EH (cell line): ENCODE data around the gene ZGLP1.
"Not testable (repeated sequence)": the region's sequence is repeated elsewhere in the genome, so short reads cannot be mapped to it uniquely, and the experiment has no call there.

Experiments used
- DNase-seq: peaks from one replicate; pipeline ENCODE4 v3.0.0-alpha.2; 2015; ENCODE audit warnings: low read depth

ZGLP1 gene

DNA sequence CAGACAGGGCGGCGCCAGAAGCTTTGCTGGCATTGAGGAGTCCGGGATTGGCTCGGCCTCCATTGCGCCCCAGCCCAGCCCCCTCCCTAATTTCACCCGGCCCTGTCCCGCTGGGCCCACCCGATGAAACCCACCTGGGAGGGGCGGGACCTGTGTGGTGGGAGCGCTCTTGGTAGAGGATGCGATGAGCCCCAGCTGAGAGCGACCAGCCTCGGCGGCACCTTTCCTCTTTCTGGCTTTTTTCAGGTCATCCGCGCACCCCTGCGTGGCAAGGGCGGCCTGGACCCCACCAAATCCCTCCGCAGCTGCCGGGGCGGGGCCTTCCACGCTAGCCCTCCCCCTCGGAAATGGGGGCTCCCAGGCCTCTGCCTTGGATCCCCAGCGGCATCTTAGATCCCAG lies at the start of gene ZGLP1:
Gene ZGLP1 (minus strand): TSS at position 393 of the 400 bp plus-strand sequence.
- no peak for DNase-seq

DNA sequence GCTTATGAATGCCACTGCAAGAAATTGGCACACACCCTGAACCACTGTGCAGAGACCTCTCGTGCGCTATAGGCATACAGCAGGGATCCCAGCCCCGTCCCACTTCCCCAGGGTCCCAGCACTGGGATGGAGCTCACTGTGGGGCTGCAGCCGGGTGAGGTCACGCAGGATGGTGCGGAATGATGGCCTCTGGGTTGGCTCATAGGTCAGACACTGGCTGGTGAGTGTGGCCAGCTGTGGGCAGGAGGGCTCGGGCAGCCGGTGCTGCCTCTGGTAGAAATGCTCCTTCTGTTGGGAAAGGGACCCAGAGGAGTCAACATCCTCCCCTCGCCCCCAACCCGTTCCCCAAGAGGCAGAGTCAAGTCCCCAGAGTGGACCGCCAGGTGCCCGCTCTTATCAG lies 46.8 kb upstream of the ZGLP1 start:
- DNase-seq = no peak

DNA sequence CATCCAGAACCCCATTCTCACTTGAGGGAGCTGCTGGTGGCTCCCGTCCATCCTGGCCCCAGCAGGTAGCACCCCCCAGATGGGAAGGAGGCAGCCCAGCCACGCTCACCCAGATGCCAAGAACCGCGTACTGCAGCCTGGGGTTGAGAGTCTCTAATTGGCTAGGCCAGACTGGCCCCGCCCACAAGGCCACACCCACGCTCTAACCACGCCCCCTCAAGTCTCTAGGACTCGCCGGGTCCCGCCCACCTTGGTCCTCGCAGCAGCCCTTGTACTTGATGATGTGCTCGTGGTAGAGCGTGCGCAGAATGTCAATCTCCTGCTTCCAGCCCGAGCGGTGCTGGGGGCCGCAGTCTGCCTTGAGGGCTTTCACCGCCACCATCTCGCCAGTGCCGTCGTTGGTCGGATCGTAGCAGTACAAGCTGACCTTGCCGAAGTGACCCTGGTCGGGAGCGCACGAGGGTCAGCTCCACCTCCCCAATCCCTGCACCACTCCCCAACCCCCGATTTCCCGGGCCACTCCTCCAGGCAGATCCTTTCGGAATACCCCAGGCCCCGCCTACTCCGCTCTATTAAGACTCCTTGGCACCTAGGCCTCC lies 44.3 kb upstream of the ZGLP1 start:
- DNase-seq = peak; percentile 19

DNA sequence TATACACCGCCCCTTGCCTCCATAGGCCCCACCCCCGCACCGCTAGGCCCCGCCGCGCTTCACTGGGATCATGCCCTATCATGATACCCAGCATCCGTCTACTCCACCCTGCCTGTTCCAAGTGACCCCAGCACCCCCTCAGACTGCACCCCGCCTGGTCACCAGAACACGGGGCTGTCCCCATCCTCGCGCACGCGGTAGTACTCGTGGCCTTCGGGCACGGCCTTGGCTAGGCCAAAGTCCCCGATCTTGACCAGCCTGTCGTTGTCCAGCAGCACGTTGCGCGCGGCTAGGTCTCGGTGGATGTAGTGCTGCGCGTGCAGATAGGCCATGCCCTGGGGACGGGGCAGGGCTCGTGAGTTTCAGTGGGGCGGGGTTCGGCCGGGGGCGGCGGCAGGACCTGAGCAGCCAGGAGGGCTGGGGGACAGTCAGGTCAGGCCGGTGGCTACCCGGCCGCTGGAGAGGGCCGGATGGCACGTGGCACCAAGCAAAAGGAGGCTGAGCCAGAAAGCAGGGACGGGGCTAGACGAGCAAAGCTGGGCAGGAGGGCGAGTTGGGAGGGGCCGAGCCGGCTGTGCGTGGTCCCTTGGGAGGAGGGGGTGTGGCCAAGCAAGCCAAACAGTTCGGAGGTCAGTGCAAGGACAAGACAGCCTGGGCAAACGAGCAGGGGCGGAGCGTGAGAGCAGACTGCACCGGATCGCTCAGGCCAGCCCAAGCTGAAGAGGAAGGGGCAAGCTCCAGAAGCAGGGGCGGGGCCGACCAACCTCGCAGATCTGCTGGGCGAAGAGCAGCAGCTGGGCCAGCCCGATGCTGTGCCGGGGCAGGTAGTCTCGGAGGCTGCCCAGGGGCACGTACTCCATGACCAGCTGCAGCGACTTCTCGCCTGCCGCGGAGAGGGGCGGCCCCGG lies 43.4 kb upstream of the ZGLP1 start:
- no peak for DNase-seq

DNA sequence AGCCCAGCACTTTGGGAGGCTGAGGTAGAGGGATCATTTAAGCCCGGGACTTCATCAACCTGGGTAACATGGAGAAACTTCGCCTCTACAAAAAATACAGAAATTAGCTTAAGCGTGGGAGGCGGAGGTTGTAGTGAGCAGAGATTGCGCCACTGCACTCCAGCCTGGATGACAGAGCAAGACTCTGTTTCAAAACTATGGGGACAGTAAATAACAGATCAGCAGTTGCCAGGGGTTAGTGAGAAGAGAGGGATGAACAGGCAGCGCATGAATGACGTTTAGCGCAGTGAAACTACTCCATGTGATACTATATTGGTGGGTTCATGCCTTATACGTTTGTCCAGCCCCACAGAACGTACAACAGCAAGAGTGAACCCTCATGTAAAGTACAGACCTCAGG lies 36.9 kb upstream of the ZGLP1 start:
- DNase-seq = peak; percentile 19

DNA sequence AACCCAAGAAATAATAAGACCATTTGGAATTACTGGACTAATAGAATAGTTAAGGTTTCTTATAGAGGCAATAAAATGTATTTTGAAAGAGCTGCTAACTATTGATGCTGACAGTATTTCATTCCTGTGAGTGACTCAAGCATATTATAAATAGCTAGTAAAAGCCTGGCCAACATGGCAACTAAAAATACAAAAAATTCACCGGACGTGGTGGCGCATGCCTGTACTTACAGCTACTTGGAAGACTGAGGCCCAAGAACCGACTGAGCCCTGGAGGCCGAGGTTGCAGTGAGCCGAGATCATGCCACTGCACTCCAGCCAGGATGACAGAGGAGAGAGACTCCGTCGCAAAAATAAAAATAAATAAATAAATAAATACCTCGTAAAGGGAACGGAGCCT lies 35.2 kb upstream of the ZGLP1 start:
- peak; percentile 87 for DNase-seq

DNA sequence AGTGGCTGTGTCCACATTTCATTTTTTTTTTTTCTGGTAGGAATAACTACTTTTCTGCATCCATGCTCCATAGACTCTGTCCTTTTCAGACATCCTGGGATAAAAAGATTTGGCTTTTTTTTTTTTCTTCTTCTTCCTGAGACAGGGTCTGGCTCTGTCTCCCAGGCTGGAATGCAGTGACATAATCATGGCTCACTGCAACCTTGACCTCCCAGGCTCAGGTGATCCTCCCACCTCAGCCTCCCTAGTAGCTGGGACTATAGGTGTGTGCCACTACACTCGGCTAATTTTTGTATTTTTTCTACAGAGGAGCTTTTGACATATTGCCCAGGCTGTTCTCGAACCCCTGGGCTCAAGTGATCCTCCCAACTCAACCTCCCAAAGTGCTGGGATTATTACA lies 33.9 kb upstream of the ZGLP1 start:
- DNase-seq = peak; percentile 5

DNA sequence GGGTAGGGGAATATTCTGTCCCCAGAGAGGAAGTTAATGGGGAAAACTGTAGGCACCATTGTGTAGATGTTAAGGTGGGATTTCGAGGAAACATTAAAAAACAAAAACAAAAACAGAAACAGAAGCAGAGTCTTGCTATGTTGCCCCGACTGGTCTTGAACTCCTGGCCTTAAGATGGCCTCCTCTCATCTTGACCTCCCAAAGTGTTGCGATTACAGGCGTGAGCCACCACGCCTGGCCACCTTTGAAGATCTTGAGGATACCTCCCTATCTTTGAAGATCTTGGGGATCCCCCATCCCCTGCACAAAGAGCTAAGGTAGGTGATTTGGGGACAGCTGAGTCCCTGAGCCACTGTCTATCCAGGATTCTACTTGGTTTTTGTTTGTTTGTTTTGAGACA lies 30.4 kb upstream of the ZGLP1 start:
- no peak for DNase-seq

DNA sequence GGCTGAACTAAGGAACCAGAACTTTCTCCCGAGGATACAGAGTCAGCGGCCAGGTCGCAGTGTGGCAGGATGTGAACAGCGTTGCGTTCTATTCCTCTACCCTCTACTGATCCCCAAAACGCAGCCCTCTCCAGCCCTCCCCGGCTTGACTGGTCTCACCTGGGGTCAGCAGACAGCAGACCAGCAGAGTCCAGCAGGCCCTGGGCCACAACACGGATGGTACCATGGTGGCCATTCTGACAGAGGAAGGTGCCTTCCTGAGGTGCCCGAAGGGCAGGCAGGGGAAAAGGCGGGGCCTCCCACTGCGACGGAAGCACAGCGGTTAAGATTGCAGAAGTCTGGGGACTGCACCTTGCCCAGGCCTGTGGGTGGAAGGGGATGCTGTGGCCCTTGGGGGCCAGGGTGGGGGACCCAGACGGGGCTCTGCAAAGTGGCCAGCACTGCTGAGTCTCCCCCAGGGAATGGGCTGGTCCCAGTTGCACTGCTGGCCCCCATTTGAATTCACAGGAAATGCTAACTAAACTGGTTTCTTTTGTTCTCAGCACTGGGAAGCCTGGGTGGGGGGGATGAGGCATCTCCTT lies 29.9 kb upstream of the ZGLP1 start, which contains the start of gene ICAM3:
Gene ICAM3 (minus strand): TSS at position 245 of the 581 bp plus-strand sequence. CDS start 10 bp downstream, at position 235.
- DNase-seq = no peak

DNA sequence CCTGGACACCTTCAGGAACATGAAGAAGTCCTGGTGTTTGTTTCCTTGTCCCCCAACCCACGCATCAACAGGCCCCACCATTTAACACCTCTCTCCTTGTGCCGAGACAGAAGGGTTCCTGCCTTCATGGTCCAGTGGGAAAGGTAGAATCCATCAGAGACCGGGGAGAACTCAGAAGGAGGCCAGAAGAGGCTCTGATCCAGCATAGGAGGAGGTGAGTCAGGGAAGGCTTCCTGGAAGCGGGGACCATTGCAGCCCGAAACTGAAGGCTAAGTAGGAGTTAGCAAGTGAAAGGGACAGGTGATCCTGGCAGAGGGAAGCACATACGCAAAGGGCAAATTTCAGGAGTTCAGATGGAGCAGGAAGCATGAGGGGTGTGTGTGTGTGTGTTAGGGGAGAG lies 29.3 kb upstream of the ZGLP1 start:
- no peak for DNase-seq

DNA sequence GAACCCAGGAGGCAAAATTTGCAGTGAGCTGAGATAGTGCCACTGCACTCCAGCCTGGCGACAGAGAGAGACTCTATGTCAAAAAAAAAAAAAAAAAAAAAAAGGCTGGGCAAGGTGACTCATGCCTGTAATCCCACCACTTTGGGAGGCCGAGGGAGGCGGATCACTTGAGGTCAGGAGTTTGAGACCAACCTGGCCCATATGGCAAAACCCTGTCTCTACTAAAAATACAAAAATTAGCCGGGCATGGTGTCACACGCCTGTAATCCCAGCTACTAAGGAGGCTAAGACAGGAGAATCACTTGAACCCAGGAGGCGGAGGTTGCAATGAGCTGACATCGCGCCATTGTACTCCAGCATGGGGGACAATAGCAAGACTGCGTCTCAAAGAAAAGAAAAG lies 27.1 kb upstream of the ZGLP1 start:
- DNase-seq = not testable (repeated sequence)

DNA sequence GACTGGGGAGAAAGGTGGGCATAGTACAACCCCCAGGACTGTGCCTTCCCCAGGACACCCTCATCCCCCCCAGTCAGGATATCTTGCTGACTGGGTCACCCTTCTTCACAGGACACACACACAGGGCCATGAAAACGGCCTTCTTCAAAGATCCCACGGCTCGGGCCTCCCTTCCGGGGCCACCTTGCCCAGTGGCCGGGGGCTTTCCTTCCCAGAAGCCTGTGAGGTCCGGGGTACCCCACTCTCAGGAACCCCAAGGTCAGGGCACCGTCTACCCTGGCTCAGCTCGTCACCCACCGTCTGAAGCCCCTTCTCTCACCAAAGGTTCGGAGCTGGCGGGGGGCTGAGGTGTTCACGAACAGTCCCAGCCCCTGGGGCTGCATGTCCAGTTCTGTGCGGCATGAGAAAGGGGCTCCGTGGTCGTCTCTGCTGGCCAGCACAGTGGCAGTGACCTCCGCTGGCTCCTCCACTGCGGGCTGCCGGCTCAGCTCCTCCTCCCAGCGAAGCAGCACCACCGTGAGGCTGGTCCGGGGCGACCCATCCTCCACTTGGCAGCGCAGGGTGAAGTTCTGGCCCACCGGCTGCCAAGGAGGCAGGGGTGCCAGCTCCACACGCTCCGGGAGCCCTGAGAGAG lies 25.9 kb upstream of the ZGLP1 start:
- no peak for DNase-seq

DNA sequence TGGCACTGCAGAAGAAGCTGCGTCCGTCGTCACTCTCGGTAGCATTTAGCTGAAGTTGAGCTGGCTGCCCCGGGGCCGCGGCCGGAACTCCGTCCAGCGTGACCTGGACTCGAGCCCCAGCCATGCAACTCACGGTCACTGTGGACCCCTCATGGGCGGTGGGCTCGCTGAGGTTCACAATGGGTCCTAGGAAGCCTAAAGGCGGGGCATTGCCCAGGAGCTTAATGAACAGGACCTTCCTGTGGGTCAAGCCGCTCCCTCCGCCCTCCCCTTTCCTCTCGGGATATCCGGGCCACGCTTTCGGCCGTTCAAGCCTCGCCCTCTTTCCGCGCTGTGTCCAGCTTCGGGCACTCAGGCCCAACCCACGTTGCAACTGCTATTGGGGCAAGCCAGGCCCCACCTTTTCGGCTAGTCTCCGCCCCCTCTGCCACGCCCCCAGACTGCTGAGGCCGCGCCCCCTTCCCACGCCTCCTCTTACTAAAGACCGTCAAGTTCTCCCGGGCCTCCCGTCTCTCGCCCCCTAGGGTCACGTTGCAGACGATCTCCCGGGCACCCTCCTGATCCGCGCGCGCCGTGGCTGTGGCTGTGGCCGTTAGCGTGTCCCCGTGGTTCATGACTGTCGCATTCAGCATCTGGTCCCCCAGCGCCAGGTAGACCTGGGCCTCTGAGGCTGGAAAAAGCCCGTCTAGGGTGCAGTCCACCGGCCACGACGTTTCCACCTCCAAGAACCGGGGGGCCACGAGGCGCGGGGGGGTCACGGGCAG lies 25.2 kb upstream of the ZGLP1 start:
- peak; percentile 97 for DNase-seq

DNA sequence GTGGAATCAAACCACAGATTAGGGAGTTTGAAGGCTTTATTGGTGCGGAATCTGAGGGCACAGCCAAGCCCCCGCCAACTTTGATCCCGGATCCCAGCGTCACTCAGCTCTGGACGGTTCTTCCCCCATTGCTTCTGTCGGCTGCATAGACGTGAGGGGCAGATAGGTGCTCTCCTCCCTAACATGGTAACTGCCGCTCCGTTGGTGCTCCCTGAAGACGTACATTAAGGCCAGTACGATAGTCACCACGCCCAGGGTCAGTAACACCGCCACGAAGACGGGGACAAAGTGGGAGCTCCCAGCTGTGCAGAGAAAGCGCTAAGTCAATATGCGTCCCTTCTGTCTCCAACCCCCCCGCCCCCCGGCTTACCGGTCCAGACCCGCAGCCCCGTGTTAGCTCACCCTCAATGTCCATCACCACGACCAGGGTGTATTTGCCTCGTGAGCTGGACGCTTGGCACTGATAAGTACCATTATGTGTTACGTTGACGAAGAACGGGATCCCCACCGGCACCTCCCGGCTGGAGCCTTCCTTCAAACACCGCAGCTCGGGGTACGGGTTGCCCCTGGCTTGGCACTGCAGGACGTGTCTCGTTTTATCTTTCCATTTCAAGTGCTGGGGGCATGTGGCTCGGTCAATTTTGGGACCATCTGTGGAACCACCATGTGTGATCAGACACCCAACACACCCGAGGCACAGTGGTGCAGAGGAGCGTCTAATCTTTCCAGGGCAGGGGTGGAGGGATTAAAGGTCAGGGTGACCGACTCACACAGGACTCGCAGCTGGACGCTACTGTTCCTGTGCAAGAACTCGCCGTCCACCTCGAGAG lies 24.4 kb upstream of the ZGLP1 start:
- peak; percentile 13 for DNase-seq

DNA sequence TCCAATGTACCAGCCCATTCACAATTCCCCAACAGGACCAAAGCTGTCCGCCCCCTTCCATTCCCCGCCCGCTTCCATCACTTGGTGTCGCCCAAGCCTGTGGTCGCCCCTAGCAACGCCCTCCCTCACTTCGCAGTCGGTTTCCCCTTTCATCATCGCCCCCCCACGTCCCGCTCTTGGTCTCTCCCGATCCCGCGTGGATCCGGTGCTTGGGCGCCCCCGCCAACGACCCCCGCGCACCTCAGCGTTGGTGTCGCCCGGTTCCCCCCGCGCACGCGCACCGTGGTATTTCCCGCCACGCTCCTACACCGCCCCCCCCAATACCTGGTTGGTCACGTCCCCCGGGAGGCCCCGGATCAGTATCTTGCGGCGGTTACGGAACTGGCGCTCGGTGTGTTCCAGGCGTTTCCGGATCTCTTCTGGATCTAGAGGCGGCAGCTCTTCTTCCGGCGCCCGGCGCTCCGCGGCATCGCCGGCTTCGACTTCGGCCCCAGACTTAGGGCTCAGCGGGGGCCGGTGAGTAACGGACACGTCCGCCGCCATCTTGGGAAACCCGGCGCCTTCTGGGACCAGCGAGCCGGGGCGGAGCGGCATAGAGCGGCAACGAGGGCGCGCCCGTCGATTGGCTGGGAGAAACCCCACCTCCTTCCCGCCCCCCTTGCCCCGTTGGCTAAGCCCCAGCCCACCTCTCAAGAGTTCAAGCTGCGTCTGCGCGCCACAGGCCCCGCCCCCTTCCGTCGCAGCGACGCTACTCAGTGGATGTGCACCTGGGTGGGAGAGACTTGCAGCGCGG lies 23.5 kb upstream of the ZGLP1 start, which contains the start of gene RAVER1:
Gene RAVER1 (minus strand): TSS at position 565 of the 793 bp plus-strand sequence. CDS start 22 bp downstream, at position 543.
- peak; percentile 98 for DNase-seq

DNA sequence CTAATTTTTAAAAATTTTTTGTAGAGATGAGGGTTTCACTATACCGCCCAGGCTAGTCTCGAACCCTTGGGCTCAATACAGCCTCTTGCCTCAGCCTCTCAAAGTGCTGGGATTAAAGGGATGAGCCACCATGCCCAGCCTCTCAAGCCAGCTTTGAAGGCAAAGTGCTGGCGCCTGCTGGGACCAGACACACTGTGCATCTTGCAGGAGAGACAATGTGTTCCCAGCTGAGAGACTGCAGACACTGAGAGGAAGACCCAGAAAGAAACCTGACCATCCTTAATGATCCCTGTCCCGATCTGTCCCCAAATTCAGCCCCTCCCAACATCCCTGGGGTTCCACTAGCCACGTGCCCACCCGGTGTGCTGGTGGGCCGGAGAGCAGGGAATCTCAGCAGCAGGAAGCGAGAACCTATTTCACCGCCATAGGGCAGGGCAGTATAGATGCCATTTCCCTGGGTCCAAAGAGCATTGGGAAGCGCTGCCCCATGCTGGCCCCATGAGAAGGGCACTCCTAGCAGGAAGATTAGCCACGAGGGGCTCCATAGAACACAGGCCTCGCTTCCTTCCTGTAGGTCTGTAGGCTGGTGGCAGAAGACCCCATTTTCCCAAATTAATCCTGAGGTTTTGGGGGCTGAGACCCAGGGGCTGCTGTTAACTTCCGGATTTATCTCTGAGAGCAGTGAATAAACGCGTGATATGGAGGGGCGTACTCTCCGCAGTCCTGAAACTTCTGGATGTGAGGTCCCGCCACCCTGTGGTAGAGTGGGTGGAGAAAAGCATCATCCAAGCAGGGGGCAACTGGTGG lies 22.7 kb upstream of the ZGLP1 start:
- no peak for DNase-seq

DNA sequence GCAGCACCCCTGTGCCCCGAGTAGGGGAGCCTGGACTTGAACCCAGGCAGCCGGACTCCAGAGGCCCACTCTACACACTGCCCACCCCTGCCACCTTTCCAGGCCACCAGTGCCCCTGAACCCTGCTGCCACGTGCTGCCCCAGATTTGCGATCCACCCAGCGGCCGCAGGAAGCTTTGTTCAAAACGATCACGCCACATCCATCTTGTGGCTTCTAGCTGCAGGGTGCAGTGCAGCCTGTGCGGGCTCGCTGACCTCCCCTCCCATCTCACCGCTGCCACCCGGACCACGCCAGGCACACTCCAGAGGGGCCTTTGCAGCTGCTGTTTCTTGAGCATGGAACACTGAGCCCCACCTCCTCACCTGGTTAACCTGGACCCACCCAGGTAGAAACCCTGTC lies 19.9 kb upstream of the ZGLP1 start:
- DNase-seq = no peak

DNA sequence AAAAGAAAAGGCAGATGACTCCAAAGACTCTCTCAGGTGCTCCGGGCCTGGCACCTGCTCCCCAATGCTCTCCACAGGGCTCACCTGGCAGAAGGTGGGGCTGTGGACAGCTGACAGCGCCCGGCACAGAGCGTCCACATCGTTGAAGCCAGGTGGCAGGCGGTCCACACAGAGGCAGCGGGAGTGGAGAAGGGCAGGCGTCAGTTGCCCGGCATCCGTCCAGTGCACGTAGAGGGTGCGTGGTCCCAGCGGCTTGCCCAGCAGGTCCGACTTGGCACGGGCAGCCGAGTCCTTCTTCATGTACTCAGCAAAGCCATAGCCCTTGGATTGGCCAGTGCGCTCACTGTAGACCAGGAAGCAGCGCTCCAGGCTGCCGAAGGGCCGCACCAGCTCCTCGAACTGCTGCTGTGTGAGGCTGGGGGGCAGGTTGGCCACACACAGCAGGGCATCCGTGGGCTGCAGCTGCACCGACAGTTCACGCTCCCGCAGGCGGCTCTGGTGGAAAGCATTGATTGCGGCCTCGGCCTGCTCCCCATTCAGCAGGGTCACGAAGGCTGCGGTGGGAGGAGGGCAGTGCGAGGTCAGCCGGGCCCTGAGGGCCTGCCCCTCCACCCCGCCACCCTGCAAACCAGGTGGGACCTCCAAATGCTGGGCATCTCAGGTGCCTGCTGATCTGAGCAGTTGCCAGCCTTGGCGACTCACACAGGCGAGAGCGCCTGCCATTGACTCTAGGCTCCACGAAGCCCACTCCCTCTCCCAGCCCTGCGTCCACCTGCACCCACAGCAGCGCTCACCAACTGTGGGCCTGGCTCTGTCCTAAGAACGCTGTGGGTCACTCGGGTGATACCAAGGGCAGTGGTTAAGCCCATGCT lies 19.2 kb upstream of the ZGLP1 start:
- DNase-seq = no peak
